Measurements from ENCODE around the gene AFDN.

DNA sequence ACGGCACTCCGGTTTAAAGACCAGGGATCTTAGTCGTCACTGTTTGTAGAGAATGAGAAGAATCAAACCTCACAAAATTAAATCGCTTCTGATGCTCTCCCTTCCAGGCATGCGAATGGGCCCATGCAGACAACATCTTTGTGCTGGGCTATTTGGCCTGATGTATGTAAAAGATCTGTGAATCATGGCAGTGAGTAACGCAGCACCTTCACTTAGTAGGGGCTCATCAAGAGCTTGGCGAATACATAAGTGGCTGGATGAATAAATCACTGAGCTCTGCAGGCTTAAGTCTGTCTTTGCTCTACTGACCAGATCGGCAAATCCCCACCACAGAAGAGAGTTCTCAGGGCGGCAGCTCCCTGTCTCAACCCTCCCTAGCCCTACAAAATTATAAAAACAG lies 44.8 kb upstream of the AFDN start:
- TF ChIP-seq, protein P1, sequence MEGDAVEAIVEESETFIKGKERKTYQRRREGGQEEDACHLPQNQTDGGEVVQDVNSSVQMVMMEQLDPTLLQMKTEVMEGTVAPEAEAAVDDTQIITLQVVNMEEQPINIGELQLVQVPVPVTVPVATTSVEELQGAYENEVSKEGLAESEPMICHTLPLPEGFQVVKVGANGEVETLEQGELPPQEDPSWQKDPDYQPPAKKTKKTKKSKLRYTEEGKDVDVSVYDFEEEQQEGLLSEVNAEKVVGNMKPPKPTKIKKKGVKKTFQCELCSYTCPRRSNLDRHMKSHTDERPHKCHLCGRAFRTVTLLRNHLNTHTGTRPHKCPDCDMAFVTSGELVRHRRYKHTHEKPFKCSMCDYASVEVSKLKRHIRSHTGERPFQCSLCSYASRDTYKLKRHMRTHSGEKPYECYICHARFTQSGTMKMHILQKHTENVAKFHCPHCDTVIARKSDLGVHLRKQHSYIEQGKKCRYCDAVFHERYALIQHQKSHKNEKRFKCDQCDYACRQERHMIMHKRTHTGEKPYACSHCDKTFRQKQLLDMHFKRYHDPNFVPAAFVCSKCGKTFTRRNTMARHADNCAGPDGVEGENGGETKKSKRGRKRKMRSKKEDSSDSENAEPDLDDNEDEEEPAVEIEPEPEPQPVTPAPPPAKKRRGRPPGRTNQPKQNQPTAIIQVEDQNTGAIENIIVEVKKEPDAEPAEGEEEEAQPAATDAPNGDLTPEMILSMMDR (IDR thresholded peaks at IDR 0.05; ENCODE audit: poor library complexity) = no peak
- no peak for TF ChIP-seq EZH2 (IDR thresholded peaks at IDR 0.05; ENCODE audit: borderline replicate concordance)
